COLO829 (cell line): ENCODE data around the gene MTA1.
A peak's percentile ranks its signal among the peaks of the same experiment; 100 is the strongest.

Source experiments
- DNase-seq: peaks from one replicate; pipeline ENCODE4 v3.0.0; 2012; ENCODE audit warnings: low spot score

Gene MTA1

DNA sequence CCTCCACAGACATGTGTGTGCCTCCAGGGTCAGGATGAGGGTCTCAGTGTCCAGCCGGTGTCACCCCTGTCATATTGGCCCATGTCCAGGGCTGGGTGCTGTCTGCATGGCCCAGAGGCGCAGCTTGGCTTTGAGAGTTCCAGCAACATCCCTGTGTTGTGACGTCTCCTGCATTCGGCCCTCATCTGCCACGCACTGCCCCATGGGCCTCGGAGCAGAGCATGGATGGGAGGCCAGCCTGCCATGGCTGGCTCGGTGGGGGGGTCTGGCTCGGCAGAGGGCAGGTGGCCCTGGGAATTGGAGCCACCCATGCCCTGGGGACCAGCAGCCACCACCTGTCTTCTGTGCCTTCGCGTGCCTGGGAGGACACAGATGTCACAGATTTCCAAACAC, 32.1 kb upstream of the MTA1 start:
- DNase-seq: no peak

DNA sequence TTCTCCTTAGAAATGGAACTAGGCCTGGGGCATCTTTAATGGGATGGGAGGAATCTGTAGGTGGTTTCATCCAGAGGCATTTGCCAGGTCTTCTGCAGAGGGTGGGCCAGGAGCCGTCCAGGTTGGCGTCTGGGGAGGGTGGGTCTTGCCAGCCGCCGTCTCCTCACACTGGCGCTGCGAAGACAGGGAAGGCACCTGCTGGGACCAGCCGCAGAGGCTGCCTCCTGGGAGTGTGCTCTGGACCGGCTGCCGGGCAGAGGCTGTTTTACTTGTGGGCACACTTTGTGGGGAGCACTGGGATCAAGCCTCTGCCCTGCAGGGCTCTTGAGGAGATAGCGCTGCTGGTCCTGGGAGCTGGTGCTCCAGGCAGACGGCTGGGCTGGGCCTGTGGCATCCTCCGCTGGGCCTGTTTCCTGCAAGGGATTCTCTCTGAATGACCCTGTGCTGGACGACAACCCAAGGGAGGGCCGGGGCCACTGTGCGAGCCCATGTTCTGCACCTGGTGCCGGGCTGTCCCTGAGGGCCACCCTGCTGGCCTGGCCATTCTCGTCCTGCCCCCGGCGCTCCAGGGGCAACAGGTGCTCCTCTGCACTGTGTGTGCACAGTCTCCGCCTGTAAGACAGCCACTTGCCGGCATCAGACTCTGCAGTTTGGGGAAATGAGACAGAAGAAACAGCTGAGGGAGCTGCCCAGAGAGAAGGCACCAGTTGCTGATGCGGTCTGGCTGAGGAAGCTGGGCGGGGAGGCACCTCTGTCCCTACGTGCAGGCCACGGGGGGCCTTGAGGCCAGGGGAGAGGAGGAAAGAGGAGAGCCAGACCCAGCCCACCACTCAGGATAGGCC, 31.3 kb upstream of the MTA1 start:
- no peak for DNase-seq

- no peak for DNase-seq
These were observed 30.7 kb upstream of the MTA1 start for GRCh38 chr14:105388976-105389375.

GRCh38 chr14:105389534-105389933, 30.1 kb upstream of the MTA1 start:
- peak; percentile 35 for DNase-seq

- DNase-seq: no peak
These were observed 29.4 kb upstream of the MTA1 start for GRCh38 chr14:105389976-105390848.

- DNase-seq: no peak
These were observed 28.7 kb upstream of the MTA1 start for GRCh38 chr14:105390849-105391500.

- no peak for DNase-seq
These were observed 28.1 kb upstream of the MTA1 start for GRCh38 chr14:105391541-105391940.

GRCh38 chr14:105392131-105393090, 27.2 kb upstream of the MTA1 start:
- DNase-seq: no peak

DNA sequence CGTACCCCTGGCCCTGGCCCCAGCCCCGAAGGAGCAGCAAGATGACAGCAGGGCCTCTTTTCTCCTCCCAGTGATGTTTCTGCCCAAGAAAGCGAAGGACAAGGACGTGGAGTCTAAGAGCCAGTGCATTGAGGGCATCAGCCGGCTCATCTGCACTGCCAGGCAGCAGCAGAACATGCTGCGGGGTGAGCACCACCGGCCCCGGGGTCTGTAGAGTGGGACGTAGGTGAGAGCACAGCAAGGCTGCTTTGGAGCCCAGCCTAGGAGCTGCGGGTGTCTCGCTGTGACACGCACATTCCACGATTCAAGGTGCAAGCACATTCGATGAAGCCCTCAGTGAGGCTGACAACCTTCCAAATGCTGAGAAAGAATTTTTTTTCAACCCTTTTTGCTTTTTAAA, 26.5 kb upstream of the MTA1 start:
- DNase-seq: no peak

DNA sequence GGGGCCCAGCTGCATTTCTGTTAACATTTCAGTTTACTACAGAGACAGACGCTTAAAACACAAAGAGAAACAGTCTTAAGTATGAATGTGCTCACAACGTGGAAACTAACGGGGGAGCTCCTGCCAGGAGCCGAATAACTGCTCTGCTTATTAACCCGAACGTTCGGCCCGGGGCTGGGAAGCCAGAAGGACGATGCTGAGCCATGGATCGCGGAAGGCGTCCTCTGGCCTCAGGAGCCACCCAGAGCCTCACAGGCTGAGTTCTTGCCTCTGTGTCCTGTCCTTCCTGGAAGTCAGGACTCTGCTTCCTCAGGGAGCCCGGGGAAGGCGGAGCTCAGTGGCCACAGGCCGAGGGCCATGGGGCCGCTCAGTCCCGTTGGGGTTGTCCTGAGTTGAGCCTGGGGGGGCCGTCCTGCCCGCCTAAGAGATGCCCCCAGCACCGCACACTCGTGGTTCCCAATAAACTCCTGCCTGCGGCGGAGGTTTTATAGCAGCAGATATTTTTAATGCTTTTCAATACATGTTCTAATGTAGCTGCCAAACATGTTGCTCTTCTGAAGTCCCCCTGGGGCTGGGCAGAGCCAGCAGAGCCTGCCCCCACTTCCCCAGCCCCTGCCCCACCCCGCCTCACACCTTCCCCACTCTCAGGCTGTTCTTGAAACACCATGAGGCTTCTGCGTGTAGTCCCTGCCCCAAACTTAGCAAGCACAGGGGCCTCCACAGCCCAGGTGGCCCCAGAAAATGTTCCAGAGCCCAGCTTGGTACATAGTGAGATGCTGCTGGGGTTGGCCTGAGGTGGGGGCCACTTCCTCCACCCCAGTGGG, 24.7 kb upstream of the MTA1 start:
- no peak for DNase-seq

- no peak for DNase-seq
These were observed 24.1 kb upstream of the MTA1 start for GRCh38 chr14:105395538-105395854.

DNA sequence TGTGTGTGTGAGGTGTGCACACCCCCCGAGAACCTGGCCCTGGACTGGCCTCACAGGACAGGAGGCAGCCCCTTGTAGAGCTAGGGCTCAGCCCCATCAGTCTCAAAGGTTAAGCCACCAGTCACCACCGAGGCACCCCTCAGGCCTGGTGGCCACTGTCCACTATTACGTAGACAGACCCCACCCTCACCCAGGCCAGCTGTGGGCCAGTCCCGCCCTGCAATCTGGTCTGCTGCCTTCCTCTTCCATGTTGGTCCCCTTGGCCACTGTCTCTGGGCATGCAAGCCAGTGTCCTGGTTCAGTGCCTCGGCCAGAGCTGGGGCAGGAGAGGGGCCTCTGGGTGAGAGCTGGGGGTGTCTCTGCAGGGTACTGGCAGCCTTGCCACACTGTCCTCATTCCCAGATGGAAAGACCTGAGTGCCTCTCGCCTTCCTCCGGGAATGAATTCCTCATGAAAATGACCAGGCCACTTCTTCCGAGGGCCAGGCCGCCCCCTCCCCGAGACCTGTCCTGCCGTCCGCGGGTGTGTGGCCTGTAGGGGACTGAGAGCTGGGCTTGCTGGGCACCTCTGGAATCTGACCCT, 22.2 kb upstream of the MTA1 start:
- no peak for DNase-seq

- peak; percentile 66 for DNase-seq
These were observed 21.4 kb upstream of the MTA1 start, which contains the start of gene TEX22 for GRCh38 chr14:105398044-105398725. TSS of gene TEX22 (plus strand) at chr14:105398538. CDS start at chr14:105399341, 803 bp downstream.

- DNase-seq: no peak
These were observed 20.7 kb upstream of the MTA1 start for GRCh38 chr14:105398726-105399465.

DNA sequence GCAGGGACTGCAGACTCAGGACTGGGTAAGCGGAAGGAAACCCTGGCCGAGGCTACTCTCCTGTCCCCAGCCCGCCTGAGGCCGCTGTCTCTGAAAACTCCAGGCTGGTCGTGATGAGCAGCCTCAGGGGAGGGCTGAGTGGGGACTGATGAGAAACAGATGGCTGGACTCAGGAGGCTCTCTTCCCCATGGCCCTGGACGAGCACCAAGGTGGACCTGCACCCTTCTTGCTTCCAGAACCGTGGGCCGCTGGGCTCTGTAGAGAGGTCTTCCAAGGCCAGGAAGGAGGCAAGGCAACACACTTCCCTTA, 20.2 kb upstream of the MTA1 start:
- DNase-seq: no peak

GRCh38 chr14:105400016-105400415, 19.6 kb upstream of the MTA1 start:
- DNase-seq: no peak

- no peak for DNase-seq
These were observed 17.9 kb upstream of the MTA1 start for GRCh38 chr14:105401699-105402098.

DNA sequence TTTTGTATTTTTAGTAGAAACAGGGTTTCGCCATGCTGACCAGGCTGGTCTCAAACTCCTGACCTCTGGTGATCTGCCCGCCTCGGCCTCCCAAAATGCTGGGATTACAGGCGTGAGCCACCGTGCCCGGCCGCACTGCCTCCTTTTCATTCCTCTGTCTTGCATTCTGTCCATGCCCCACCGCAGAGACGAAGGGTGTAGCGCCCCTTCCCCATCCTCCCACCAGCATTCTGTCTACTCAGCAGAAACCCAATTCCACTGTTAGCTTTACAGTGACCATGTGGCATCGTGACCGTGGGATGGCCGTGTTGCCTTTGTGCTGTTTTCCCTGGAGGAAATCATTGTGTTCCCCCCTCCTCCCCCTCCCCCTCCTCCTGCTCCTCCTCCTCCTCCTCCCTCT, 11.0 kb upstream of the MTA1 start:
- DNase-seq: no peak

DNA sequence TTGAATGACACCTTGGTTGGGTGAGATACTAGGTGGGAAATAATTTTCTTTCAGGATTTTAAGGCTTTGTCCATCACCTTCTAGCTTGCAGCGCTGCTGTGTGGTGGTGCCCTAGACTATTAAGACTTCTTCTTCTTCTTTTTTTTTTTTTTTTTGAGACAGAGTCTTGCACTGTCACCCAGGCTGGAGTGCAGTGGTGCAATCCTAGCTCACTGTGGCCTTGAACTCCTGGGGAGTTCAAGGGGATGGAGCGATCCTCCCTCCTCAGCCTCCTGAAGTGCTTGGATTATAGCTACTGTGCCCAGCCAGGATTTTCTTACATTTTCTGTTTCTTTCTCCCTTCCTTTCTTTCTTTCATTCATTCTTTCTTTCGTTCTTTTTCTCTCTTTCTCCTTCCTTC, 10.3 kb upstream of the MTA1 start:
- DNase-seq: no peak
